HEK293 (cell line): ENCODE results near the gene NKX1-1.

ENCODE experiments used
- ELK4 ChIP-seq: IDR thresholded peaks from 2 replicates; pipeline ENCODE4 v1.6.1; 2011; ENCODE audit warnings: mild to moderate bottlenecking, low read depth, low read length, borderline replicate concordance
- HOXA7 ChIP-seq: sonication (generic); formaldehyde crosslinking; IDR thresholded peaks from 2 replicates; pipeline ENCODE4 v1.8.1; 2022; ENCODE audit warnings: missing genetic modification reagents, borderline replicate concordance
- MYNN ChIP-seq: fragments of 450-650 bp; formaldehyde crosslinking; IDR thresholded peaks from 2 replicates; pipeline ENCODE4 v1.5.1; 2016; ENCODE audit warnings: missing biosample characterization, missing genetic modification characterization, borderline replicate concordance
- ZNF174 ChIP-seq: fragments of 450-650 bp; formaldehyde crosslinking; IDR thresholded peaks from 2 replicates; pipeline ENCODE4 v1.5.0; 2017; ENCODE audit warnings: missing biosample characterization, mild to moderate bottlenecking, missing genetic modification characterization
- ZNF223 ChIP-seq: fragments of 450-650 bp; formaldehyde crosslinking; IDR thresholded peaks from 2 replicates; pipeline ENCODE4 v1.5.1; 2016; ENCODE audit warnings: missing biosample characterization, missing genetic modification characterization
- ZNF639 ChIP-seq: fragments of 450-650 bp; formaldehyde crosslinking; IDR thresholded peaks from 2 replicates; pipeline ENCODE4 v1.5.1; 2016; ENCODE audit warnings: missing biosample characterization, missing genetic modification characterization
- ZNF792 ChIP-seq: fragments of 450-650 bp; formaldehyde crosslinking; IDR thresholded peaks from 2 replicates; pipeline ENCODE4 v1.5.1; 2016; ENCODE audit warnings: missing biosample characterization, missing genetic modification characterization
- ZNF830 ChIP-seq: fragments of 450-650 bp; IDR thresholded peaks from 2 replicates; pipeline ENCODE4 v1.5.0; 2018; ENCODE audit warnings: missing biosample characterization, missing genetic modification characterization, low read depth, mild to moderate bottlenecking, moderate library complexity
- ZSCAN23 ChIP-seq: fragments of 450-650 bp; formaldehyde crosslinking; IDR thresholded peaks from 2 replicates; pipeline ENCODE4 v1.5.1; 2016; ENCODE audit warnings: missing biosample characterization, missing genetic modification characterization
- TF ChIP-seq, protein P1 (sequence below): fragments of 450-650 bp; formaldehyde crosslinking; IDR thresholded peaks from 2 replicates; pipeline ENCODE4 v1.5.1; 2016; ENCODE audit warnings: missing biosample characterization, missing genetic modification characterization
- TF ChIP-seq, protein P2 (sequence below): fragments of 450-650 bp; formaldehyde crosslinking; IDR thresholded peaks from 2 replicates; pipeline ENCODE4; 2016; ENCODE audit warnings: missing biosample characterization, missing genetic modification characterization
- TF ChIP-seq, protein P3 (sequence below): fragments of 450-650 bp; formaldehyde crosslinking; IDR thresholded peaks from 2 replicates; pipeline ENCODE4 v1.5.1; 2016; ENCODE audit warnings: missing biosample characterization, missing genetic modification characterization

DNA sequence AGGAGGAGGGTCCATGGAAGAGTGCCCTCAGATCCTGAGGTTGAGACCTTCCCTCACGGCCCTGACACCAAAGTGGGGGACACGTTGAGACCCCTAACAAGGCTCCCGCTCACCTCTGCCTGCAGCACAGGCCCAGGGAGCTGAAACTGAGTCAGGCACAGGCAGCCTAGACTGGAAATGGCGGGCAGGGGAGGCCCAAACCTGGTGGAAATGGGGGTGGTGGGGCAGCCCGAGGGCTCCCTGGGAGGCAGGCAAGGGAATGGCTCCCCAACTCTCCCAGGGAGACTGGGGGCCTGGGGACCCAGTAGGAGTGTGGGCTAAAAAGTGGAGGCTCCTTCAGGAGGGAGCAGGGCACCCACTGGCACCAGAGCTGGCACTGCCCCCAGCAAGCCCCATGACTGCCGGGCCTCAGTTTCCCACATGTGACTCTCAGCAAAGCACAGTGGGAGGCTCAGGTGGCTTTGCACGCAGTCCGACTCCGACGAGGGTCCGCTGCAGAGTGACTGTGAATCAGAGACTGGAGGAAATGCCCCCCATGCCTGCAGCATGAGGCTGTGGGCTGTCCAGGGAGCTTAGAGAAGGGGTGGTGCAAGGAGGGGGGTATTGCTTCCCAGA, 5.9 kb downstream of the NKX1-1 start:
- TF ChIP-seq, protein P1, sequence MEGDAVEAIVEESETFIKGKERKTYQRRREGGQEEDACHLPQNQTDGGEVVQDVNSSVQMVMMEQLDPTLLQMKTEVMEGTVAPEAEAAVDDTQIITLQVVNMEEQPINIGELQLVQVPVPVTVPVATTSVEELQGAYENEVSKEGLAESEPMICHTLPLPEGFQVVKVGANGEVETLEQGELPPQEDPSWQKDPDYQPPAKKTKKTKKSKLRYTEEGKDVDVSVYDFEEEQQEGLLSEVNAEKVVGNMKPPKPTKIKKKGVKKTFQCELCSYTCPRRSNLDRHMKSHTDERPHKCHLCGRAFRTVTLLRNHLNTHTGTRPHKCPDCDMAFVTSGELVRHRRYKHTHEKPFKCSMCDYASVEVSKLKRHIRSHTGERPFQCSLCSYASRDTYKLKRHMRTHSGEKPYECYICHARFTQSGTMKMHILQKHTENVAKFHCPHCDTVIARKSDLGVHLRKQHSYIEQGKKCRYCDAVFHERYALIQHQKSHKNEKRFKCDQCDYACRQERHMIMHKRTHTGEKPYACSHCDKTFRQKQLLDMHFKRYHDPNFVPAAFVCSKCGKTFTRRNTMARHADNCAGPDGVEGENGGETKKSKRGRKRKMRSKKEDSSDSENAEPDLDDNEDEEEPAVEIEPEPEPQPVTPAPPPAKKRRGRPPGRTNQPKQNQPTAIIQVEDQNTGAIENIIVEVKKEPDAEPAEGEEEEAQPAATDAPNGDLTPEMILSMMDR, result no peak
- TF ChIP-seq HOXA7 (CRISPR knock-in tag), result no peak
- TF ChIP-seq, protein P2, sequence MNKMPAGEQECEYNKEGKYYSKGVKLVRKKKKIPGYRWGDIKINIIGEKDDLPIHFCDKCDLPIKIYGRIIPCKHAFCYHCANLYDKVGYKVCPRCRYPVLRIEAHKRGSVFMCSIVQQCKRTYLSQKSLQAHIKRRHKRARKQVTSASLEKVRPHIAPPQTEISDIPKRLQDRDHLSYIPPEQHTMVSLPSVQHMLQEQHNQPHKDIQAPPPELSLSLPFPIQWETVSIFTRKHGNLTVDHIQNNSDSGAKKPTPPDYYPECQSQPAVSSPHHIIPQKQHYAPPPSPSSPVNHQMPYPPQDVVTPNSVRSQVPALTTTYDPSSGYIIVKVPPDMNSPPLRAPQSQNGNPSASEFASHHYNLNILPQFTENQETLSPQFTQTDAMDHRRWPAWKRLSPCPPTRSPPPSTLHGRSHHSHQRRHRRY (tag by site-specific recombination), result no peak
- no peak for TF ChIP-seq ZNF174 (tag by site-specific recombination)
- TF ChIP-seq ZSCAN23 (tag by site-specific recombination), result no peak
- TF ChIP-seq, protein P3, sequence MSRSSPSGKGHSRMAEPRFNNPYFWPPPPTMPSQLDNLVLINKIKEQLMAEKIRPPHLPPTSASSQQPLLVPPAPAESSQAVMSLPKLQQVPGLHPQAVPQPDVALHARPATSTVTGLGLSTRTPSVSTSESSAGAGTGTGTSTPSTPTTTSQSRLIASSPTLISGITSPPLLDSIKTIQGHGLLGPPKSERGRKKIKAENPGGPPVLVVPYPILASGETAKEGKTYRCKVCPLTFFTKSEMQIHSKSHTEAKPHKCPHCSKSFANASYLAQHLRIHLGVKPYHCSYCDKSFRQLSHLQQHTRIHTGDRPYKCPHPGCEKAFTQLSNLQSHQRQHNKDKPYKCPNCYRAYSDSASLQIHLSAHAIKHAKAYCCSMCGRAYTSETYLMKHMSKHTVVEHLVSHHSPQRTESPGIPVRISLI, result no peak
- no peak for TF ChIP-seq MYNN
- TF ChIP-seq ZNF792, result no peak
- no peak for TF ChIP-seq ELK4
- TF ChIP-seq ZNF639, result no peak
- no peak for TF ChIP-seq ZNF223 (tag by site-specific recombination)
- TF ChIP-seq ZNF830 (tag by site-specific recombination), result no peak
